Astrocyte (in vitro differentiated cells and primary cell): ENCODE results near the gene RTN1. TPM values are rescaled to one million over a fixed set of nuclear protein-coding genes. Genes with fewer than 3 reads are reported as not detected.

Source experiments
- DNase-seq: peaks from one replicate; pipeline ENCODE4 v3.0.0-alpha.2; 2010; ENCODE audit warnings: low read depth
- FAIRE-seq: peaks from 2 replicates; lab custom pipeline; 2011; peaks lifted over from hg19 to GRCh38; lab: Jason Lieb, UNC
- H2AFZ ChIP-seq: 2 replicates; pipeline ENCODE4 v1.6.0; 2012; ENCODE audit warnings: low read depth, low read length, inconsistent platforms
- H3K27ac ChIP-seq: 2 replicates; pipeline ENCODE4 v1.5.1; 2011; ENCODE audit warnings: low read depth, low read length, inconsistent platforms
- H3K27me3 ChIP-seq: 2 replicates; pipeline ENCODE4 v1.6.0; 2011; ENCODE audit warnings: low read length, inconsistent platforms; ENCODE audit not compliant: insufficient read depth
- H3K36me3 ChIP-seq: 2 replicates; pipeline ENCODE4 v1.5.1; 2011; ENCODE audit warnings: low read length, inconsistent platforms; ENCODE audit not compliant: insufficient read depth
- H3K4me1 ChIP-seq: 2 replicates; pipeline ENCODE4 v1.5.1; 2011; ENCODE audit warnings: low read length, inconsistent platforms; ENCODE audit not compliant: insufficient read depth
- H3K4me2 ChIP-seq: 2 replicates; pipeline ENCODE4 v1.6.0; 2012; ENCODE audit warnings: low read length, inconsistent platforms
- H3K4me3 ChIP-seq: 2 replicates; pipeline ENCODE4 v1.5.1; 2011; ENCODE audit warnings: low read depth, mild to moderate bottlenecking, low read length, inconsistent platforms; ENCODE audit not compliant: insufficient read depth
- H3K79me2 ChIP-seq: 2 replicates; pipeline ENCODE4 v1.6.0; 2012; ENCODE audit warnings: mild to moderate bottlenecking, low read length, inconsistent platforms; ENCODE audit not compliant: insufficient read depth
- H3K9ac ChIP-seq: 2 replicates; pipeline ENCODE4 v1.6.0; 2012; ENCODE audit warnings: mild to moderate bottlenecking, low read length, inconsistent platforms
- H3K9me3 ChIP-seq: 2 replicates; pipeline ENCODE4 v1.5.1; 2012; ENCODE audit warnings: low read depth, mild to moderate bottlenecking, low read length, inconsistent platforms; ENCODE audit not compliant: insufficient read depth
- H4K20me1 ChIP-seq: 2 replicates; pipeline ENCODE4 v1.6.0; 2012; ENCODE audit warnings: low read length, inconsistent platforms; ENCODE audit not compliant: insufficient read depth
- H3K27ac Mint-ChIP-seq: one replicate; pipeline ENCODE4 v1.8.0; 2021; ENCODE audit warnings: mild to moderate bottlenecking, mixed read lengths; ENCODE audit not compliant: unreplicated experiment
- H3K27me3 Mint-ChIP-seq: one replicate; pipeline ENCODE4 v1.8.0; 2021; ENCODE audit warnings: low read depth, mixed read lengths; ENCODE audit not compliant: unreplicated experiment
- H3K36me3 Mint-ChIP-seq: one replicate; pipeline ENCODE4 v1.8.0; 2021; ENCODE audit warnings: low read depth, mixed read lengths; ENCODE audit not compliant: unreplicated experiment
- H3K4me1 Mint-ChIP-seq: one replicate; pipeline ENCODE4 v1.8.0; 2021; ENCODE audit warnings: low read depth, mixed read lengths; ENCODE audit not compliant: unreplicated experiment
- H3K4me3 Mint-ChIP-seq: one replicate; pipeline ENCODE4 v1.8.0; 2021; ENCODE audit warnings: mild to moderate bottlenecking, moderate library complexity, mixed read lengths; ENCODE audit not compliant: unreplicated experiment
- H3K9me3 Mint-ChIP-seq: one replicate; pipeline ENCODE4 v1.8.0; 2021; ENCODE audit warnings: mild to moderate bottlenecking, mixed read lengths; ENCODE audit not compliant: unreplicated experiment
- EZH2 ChIP-seq: IDR thresholded peaks from 2 replicates; pipeline ENCODE4 v1.6.1; 2012; ENCODE audit warnings: mild to moderate bottlenecking, low read length, inconsistent platforms; ENCODE audit not compliant: insufficient read depth
- total RNA-seq: library from RNA; stranded (reverse); gene quantifications from 2 replicates; pipeline ENCODE4 v1.2.1, GENCODE V29; 2021
- TF ChIP-seq, protein P1 (sequence below): IDR thresholded peaks from 2 replicates; pipeline ENCODE4 v1.5.1; 2011; ENCODE audit warnings: low read depth, mild to moderate bottlenecking, inconsistent platforms, low read length, moderate library complexity; ENCODE audit not compliant: insufficient read depth

RTN1 gene
- total RNA-seq, 1 donor from 2014 or later: 1.2 TPM

DNA sequence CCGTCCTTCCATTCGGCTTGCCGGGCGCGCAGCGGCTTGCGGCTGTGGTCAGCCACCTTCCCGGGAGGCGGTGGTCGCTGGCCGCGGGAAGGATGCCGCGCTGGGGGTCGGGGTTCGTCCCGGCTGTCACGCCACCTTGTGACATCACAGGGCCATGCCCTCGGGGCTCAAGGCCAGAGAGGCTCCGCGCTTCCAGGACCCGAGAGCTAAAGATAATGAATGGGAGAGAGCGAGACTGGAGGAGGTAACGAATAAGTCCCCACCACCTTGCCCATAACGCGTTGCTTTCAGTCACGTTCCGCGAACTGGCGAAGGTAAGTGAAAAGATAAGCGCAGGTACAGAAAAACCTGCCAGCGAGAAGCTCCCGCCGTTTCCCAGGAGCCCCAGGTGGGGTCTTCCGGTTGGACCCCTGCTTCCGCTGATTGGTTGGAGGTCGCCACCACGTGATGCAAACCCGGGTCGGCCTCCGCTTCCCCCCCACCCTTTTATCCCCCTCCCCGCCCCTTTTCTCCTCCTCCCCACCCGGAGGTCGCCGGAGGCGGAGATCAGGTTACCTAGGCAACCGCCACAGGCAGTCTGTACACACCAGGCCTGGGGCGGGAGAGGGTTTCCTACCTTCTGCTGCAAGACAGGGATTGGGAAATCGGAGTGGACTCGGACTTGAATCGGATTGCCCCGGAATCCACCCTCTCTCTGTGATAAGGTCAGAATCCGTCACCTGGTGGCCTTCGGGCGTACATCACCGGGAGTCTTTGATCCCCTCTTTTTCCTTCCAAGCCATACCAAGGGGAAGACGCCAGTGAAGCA is 49.2 kb upstream of the RTN1 start, which contains the start of gene LRRC9:
Gene LRRC9, plus strand, starts transcription at position 575 of the 808 bp plus-strand sequence.
- TF ChIP-seq, protein P1, sequence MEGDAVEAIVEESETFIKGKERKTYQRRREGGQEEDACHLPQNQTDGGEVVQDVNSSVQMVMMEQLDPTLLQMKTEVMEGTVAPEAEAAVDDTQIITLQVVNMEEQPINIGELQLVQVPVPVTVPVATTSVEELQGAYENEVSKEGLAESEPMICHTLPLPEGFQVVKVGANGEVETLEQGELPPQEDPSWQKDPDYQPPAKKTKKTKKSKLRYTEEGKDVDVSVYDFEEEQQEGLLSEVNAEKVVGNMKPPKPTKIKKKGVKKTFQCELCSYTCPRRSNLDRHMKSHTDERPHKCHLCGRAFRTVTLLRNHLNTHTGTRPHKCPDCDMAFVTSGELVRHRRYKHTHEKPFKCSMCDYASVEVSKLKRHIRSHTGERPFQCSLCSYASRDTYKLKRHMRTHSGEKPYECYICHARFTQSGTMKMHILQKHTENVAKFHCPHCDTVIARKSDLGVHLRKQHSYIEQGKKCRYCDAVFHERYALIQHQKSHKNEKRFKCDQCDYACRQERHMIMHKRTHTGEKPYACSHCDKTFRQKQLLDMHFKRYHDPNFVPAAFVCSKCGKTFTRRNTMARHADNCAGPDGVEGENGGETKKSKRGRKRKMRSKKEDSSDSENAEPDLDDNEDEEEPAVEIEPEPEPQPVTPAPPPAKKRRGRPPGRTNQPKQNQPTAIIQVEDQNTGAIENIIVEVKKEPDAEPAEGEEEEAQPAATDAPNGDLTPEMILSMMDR: no peak
- no peak for TF ChIP-seq EZH2
- Mint-ChIP-seq H3K36me3 (no peaks in the 10 kb centered on the region), H3K27me3 (peaks cover 2% of the 10 kb centered on the region), H3K9me3 (no peaks in the 10 kb centered on the region), H3K4me3 (peak within 1 kb of the TSS; percentile 84), H3K4me1 (no peaks in the 10 kb centered on the region), H3K27ac (no peak within 1 kb of the TSS)
- H3K36me3 ChIP-seq: no peaks in the 10 kb centered on the region
- no peaks in the 10 kb centered on the region for H3K79me2 ChIP-seq
- H4K20me1 ChIP-seq: no peaks in the 10 kb centered on the region
- no peaks in the 10 kb centered on the region for H3K9me3 ChIP-seq
- FAIRE-seq: no peak
- H3K27ac ChIP-seq: no peak within 1 kb of the TSS
- H3K27me3 ChIP-seq: peaks cover 5% of the 10 kb centered on the region
- H3K4me3 ChIP-seq: peak within 1 kb of the TSS; percentile 62
- H2AFZ ChIP-seq: peak within 1 kb of the TSS; percentile 88
- peak within 1 kb of the TSS; percentile 62 for H3K9ac ChIP-seq
- H3K4me2 ChIP-seq: peak within 1 kb of the TSS; percentile 95
- peak; percentile 0 for DNase-seq
- H3K4me1 ChIP-seq: peaks cover 5% of the 10 kb centered on the region

DNA sequence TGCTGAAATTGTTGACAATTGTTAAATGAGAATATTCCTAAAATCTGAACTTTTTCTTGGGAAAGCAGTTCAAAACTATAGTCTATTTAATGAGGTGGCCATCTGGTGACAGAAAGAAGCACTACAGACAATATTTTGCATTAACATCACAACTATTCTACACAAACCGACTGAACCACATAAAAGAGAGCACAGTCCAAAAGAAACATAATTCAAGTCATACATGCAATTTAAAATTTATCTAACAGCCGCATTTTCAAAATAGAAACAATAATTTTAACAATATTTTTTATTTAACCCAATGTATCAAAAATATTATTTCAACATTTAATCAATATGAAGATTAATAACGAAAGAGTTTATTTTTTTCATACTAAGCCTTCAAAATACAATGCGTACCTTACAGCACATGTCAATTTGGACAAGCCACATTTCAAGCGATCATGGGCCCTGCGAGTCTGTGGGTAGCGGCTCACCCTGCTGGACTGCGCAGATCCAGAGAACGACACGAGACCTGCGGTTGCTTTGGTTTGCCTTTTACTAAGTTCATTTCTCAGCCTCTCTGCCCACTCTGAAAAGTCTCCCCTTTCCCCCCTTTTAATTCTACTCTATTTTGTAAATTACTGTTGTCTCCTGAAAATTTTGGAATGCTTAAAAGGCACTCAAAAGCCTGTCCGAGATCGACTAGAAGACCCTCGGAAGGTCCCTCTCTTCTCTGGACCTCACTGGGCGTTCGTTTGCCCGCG is 48.4 kb upstream of the RTN1 start:
- H3K27ac Mint-ChIP-seq: no peak overlapping the region
- DNase-seq (peak; percentile 35), FAIRE-seq (peak; percentile 47)
- Histone ChIP-seq H3K36me3 (no peaks in the 10 kb centered on the region), H3K9me3 (no peaks in the 10 kb centered on the region), H3K27ac (no peak overlapping the region), H2AFZ (peak overlapping the region; percentile 88), H3K79me2 (no peaks in the 10 kb centered on the region), H3K4me1 (peaks cover 5% of the 10 kb centered on the region), H3K4me3 (peak overlapping the region; percentile 62), H4K20me1 (no peaks in the 10 kb centered on the region), H3K27me3 (peaks cover 5% of the 10 kb centered on the region), H3K9ac (peak overlapping the region; percentile 62), H3K4me2 (peak overlapping the region; percentile 95)
- H3K27me3 Mint-ChIP-seq: peaks cover 2% of the 10 kb centered on the region
- no peaks in the 10 kb centered on the region for H3K9me3 Mint-ChIP-seq
- H3K4me3 Mint-ChIP-seq: peak overlapping the region; percentile 84
- H3K36me3 Mint-ChIP-seq: no peaks in the 10 kb centered on the region
- H3K4me1 Mint-ChIP-seq: no peaks in the 10 kb centered on the region
- TF ChIP-seq EZH2: no peak
- TF ChIP-seq, protein P1: peak; percentile 45
